ENCODE data around the gene SEZ6L.

Gene SEZ6L

DNA sequence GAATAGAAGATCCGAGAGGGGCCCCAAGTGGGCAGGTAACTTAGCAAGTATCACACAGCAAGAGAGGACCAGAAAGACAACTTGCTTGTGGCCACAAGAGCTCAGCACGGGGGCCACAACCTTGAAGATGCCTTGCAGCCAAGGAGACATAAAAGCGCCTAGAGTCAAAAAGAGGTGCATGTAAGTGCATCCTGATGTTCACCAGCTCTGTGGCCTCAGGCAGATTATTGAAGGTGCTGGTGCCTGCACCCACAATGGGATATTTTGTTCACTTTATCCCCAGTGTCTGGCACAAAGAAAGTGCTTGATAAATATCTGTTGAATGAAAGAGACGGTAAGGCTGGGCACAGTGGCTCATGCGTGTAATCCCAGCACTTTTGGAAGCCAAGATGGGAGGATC lies 153.8 kb downstream of the SEZ6L start:
- Histone ChIP-seq H3K4me1 (ENCODE audit: control insufficient read depth in 1 of 2, insufficient read depth in 1 of 2, low read depth in 1 of 2, low read length in 1 of 2) (no peaks in the 10 kb centered on the region), H3K36me3 (no peaks in the 10 kb centered on the region), H3K27ac (no peak overlapping the region), H3K27me3 (peaks cover 13% of the 10 kb centered on the region), H3K4me3 (ENCODE audit: low read depth in 1 of 2, low read length in 1 of 2) (no peak overlapping the region), H3K9me3 (no peaks in the 10 kb centered on the region)
- no peak for TF ChIP-seq CTCF (IDR thresholded peaks at IDR 0.05)

- no peak for TF ChIP-seq CTCF (IDR thresholded peaks at IDR 0.05)
Observed at GRCh38 chr22:26324150-26324549, 154.9 kb downstream of the SEZ6L start.

GRCh38 chr22:26325641-26326040 lies 156.4 kb downstream of the SEZ6L start:
- no peak for TF ChIP-seq CTCF (IDR thresholded peaks at IDR 0.05)
- H3K9me3 ChIP-seq = no peaks in the 10 kb centered on the region
- H3K27me3 ChIP-seq = peaks cover 7% of the 10 kb centered on the region
- no peak overlapping the region for H3K4me3 ChIP-seq (ENCODE audit: low read depth in 1 of 2, low read length in 1 of 2)
- no peaks in the 10 kb centered on the region for H3K36me3 ChIP-seq
- no peak overlapping the region for H3K27ac ChIP-seq
- no peaks in the 10 kb centered on the region for H3K4me1 ChIP-seq (ENCODE audit: control insufficient read depth in 1 of 2, insufficient read depth in 1 of 2, low read depth in 1 of 2, low read length in 1 of 2)

More at GRCh38 chr22:26324150-26324549, 154.9 kb downstream of the SEZ6L start:
- Histone ChIP-seq H3K27me3 (peaks cover 7% of the 10 kb centered on the region), H3K4me3 (ENCODE audit: low read depth in 1 of 2, low read length in 1 of 2) (no peak overlapping the region), H3K27ac (no peak overlapping the region), H3K4me1 (ENCODE audit: control insufficient read depth in 1 of 2, insufficient read depth in 1 of 2, low read depth in 1 of 2, low read length in 1 of 2) (no peaks in the 10 kb centered on the region), H3K36me3 (no peaks in the 10 kb centered on the region), H3K9me3 (no peaks in the 10 kb centered on the region)

DNA sequence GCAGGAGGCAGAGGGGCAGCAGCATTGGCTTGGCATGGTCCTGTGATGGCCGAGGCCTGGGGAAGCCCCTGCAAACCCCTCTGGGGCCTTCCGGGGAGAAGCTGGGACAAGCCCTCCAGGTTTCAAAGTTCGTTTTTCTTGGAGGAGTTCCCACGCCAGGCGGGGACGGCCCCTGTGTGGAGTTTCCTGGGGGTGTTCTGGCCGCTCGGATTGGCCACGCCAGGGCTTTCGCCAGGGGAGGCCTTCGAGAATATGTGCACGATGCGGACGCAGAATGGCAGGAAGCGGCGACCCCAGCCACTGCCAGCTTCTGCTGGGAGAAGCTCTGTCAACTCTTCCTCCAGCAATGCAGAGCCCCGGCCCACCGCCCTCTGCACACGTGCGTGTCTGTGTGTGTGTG lies 157.5 kb downstream of the SEZ6L start:
- Histone ChIP-seq H3K9me3 (no peaks in the 10 kb centered on the region), H3K36me3 (no peaks in the 10 kb centered on the region), H3K4me3 (ENCODE audit: low read depth in 1 of 2, low read length in 1 of 2) (no peak overlapping the region), H3K4me1 (ENCODE audit: control insufficient read depth in 1 of 2, insufficient read depth in 1 of 2, low read depth in 1 of 2, low read length in 1 of 2) (no peaks in the 10 kb centered on the region), H3K27ac (no peak overlapping the region), H3K27me3 (peaks cover 7% of the 10 kb centered on the region)
- no peak for TF ChIP-seq CTCF (IDR thresholded peaks at IDR 0.05)

GRCh38 chr22:26327306-26327705 lies 158.0 kb downstream of the SEZ6L start:
- H3K27me3 ChIP-seq = peaks cover 2% of the 10 kb centered on the region
- H3K4me3 ChIP-seq (ENCODE audit: low read depth in 1 of 2, low read length in 1 of 2) = no peak overlapping the region
- no peaks in the 10 kb centered on the region for H3K36me3 ChIP-seq
- H3K9me3 ChIP-seq = no peaks in the 10 kb centered on the region
- H3K4me1 ChIP-seq (ENCODE audit: control insufficient read depth in 1 of 2, insufficient read depth in 1 of 2, low read depth in 1 of 2, low read length in 1 of 2) = no peaks in the 10 kb centered on the region
- H3K27ac ChIP-seq = no peak overlapping the region
- no peak for TF ChIP-seq CTCF (IDR thresholded peaks at IDR 0.05)

DNA sequence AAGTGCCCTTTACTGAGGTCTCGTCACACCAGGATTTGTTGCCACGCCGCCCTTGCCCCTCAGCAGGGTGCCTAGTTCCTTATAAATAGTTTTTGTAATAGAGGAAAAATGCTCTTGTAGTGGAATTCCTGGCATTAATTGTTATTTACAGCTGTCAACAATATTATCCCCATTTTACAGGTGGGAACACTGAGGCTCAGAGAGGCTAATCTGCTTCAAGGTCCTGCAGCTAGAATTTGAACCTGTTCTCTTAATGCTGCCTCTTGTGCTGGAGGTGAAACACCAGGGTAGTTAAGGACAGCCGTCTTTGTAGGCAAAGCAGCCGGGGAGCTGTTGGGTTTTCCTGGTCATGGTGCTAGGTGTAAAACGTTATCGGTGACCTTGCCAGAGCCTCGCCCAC lies 159.0 kb downstream of the SEZ6L start:
- Histone ChIP-seq H3K4me3 (ENCODE audit: low read depth in 1 of 2, low read length in 1 of 2) (no peak overlapping the region), H3K36me3 (no peaks in the 10 kb centered on the region), H3K4me1 (ENCODE audit: control insufficient read depth in 1 of 2, insufficient read depth in 1 of 2, low read depth in 1 of 2, low read length in 1 of 2) (no peaks in the 10 kb centered on the region), H3K9me3 (no peaks in the 10 kb centered on the region), H3K27me3 (peaks cover 2% of the 10 kb centered on the region), H3K27ac (no peak overlapping the region)
- no peak for TF ChIP-seq CTCF (IDR thresholded peaks at IDR 0.05)

Measured in neutrophil (primary cell).